ENCODE results near the gene PPIF.

PPIF gene

DNA sequence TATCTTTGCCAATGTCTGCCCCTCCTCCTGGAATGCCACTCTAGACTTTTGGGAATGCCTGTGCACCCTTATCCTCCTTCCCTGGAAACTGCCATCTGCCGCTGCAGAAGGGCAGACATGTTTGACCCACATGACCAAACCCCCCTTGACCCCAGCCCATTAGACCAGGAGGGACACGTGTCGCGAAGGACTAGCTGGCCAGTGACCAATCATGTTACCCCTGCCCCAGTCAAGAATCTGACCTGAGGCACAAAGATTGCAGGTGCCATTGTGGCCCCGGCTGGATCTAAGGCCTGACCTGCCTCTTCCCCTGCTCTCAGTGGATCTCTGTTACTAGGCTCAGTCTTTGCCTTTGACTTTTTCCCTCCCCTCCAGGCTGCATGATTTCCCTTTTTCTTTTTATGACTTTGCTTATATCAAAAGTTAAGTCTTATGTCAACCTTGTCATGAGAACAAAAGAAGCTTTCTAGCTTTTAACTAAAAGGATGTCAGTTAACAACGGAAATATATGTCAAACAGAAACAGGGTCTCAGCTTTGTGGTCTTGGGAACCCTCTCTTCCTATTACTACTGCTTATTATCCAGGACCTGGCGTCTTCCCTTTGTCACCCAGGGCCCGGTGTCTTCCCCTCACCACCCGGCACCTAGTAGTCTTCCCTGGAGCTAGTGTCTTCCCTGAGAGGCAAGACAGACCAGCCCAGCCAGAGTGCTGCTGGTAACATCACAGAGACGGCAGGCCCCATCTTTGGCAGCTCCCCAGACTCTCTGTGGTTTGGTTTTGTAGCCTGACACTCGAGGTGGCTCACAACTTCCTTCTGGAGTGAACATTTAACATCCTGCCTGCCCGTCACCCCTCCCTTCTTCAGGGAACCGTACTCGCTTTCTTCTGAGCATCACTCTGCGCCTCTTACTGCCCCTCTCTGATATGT is 24.4 kb upstream of the PPIF start:
- ChIA-PET POLR2A (interaction anchor here (0.6 to 1.0 kb wide), 3 partner anchors 35 to 1289 kb away, joined by 3 to 6 read pairs (median 3); no protein-coding TSS in a partner anchor), CTCF (interaction anchor here (1.0 to 3.4 kb wide), 7 partner anchors 15 to 51 kb away, joined by 3 to 24 read pairs (median 3); no protein-coding TSS in a partner anchor)
- no peak for DNase-seq (ENCODE audit: extremely low spot score)
- no peak for TF ChIP-seq CTCF (IDR thresholded peaks at IDR 0.05; ENCODE audit: control extremely low read depth, extremely low read depth, low read depth, missing control alignments)

DNA sequence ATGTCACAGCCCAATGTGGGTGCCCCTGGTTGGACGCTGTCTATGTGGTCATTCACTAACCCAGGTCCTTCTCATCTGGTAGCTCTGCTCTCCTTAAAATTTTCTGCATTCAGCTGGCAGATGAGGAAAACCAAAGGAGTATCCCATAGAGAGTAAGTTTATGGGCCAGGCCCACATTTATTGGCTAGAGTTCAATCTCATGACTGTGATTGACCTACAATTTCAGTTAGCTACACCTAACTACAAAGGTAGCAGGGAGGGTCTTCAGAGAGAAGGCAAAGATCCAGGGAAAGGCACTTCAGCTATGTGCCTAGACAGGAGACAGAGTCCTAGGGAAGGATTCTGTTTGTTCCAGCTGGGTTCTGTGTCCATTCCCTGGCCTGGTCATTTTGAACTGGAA is 23.7 kb upstream of the PPIF start:
- ChIA-PET POLR2A (interaction anchor here (0.6 to 0.8 kb wide), 2 partner anchors 34 to 1289 kb away, joined by 3 to 6 read pairs; no protein-coding TSS in a partner anchor), CTCF (interaction anchor here (1.0 to 3.4 kb wide), 6 partner anchors 11 to 51 kb away, joined by 3 to 24 read pairs (median 4); no protein-coding TSS in a partner anchor)

GRCh38 chr10:79324032-79324695 is 23.1 kb upstream of the PPIF start:
- ChIA-PET CTCF (interaction anchor here (1.0 to 3.4 kb wide), 6 partner anchors 10 to 50 kb away, joined by 3 to 24 read pairs (median 4); no protein-coding TSS in a partner anchor), POLR2A (interaction anchor here (0.8 kb wide), 1 partner anchor 33 kb away, joined by 6 read pairs; no protein-coding TSS in a partner anchor)
- no peak for DNase-seq (ENCODE audit: extremely low spot score)
- TF ChIP-seq CTCF (IDR thresholded peaks at IDR 0.05; ENCODE audit: control extremely low read depth, extremely low read depth, low read depth, missing control alignments), result no peak

More for the DNA sequence above, 23.7 kb upstream of the PPIF start:
- DNase-seq (ENCODE audit: extremely low spot score), result no peak
- TF ChIP-seq CTCF (IDR thresholded peaks at IDR 0.05; ENCODE audit: control extremely low read depth, extremely low read depth, low read depth, missing control alignments), result no peak

DNA sequence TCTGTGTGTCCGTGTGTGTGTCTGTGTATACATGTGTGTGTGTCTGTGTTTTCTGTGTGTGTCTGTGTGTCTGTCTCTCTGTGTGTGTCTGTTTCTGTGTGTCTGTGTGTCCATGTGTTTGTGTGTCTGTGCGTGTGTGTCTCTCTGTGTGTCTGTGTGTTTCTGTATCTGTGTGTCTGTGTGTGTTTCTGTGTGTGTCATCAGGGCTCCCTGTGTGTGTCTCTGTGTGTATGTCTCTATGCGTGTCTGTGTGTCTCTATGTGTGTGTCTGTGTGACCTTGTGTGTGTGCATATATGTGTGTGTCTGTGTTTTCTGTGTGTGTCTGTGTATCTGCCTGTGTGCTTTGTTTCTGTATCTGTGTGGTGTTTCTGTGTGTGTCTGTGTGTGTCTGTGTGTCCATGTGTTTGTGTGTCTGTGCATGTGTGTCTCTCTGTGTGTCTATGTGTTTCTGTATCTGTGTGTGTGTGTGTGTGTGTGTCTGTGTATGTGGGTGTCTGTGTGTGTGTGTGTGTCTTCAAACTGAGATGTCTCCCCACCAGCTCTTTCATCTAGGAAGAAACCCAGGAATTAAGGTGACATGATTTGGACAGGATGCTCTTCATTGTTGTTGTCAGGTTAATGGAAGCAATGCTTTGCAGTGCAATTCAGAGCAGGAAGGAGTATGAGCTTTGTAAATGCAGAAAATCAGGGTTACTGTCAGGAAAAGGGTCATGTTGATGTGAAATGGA is 20.7 kb upstream of the PPIF start:
- POLR2A ChIA-PET, result interaction anchor here (1.7 kb wide), 1 partner anchor 22 kb away, joined by 5 read pairs; no protein-coding TSS in a partner anchor

GRCh38 chr10:79327090-79327457 is 20.2 kb upstream of the PPIF start:
- ChIA-PET CTCF (interaction anchor here (1.0 to 1.9 kb wide), 2 partner anchors 19 to 46 kb away, joined by 4 to 5 read pairs; no protein-coding TSS in a partner anchor), POLR2A (interaction anchor here (1.7 kb wide), 1 partner anchor 21 kb away, joined by 5 read pairs; no protein-coding TSS in a partner anchor)
- TF ChIP-seq CTCF (IDR thresholded peaks at IDR 0.05; ENCODE audit: control extremely low read depth, extremely low read depth, low read depth, missing control alignments), result no peak
- no peak for DNase-seq (ENCODE audit: extremely low spot score)

More for the DNA sequence above, 20.7 kb upstream of the PPIF start:
- CTCF ChIA-PET, result interaction anchor here (1.0 to 1.9 kb wide), 2 partner anchors 19 to 47 kb away, joined by 4 to 5 read pairs; no protein-coding TSS in a partner anchor
- DNase-seq (ENCODE audit: extremely low spot score), result no peak
- TF ChIP-seq CTCF (IDR thresholded peaks at IDR 0.05; ENCODE audit: control extremely low read depth, extremely low read depth, low read depth, missing control alignments), result no peak

Data from GM10248 (cell line).